Activated naive CD4-positive, alpha-beta T cell treated with anti-CD3 and anti-CD28 coated beads, Interleukin-2, amount 50 U/mL, for 16 hours (primary cell): ENCODE data around the gene CELA2B.
"Not testable (repeated sequence)": the region's sequence is repeated elsewhere in the genome, so short reads cannot be mapped to it uniquely, and the experiment has no call there.

Experiments used
- DNase-seq: peaks from one replicate; pipeline ENCODE4 v3.0.0-alpha.2; 2020

The CELA2B gene

GRCh38 chr1:15445390-15446122 is 30.3 kb upstream of the CELA2B start:
- no peak for DNase-seq

GRCh38 chr1:15446212-15446611 is 29.7 kb upstream of the CELA2B start:
- DNase-seq = no peak

GRCh38 chr1:15448877-15449462 is 26.9 kb upstream of the CELA2B start:
- no peak for DNase-seq

GRCh38 chr1:15449567-15449966 is 26.3 kb upstream of the CELA2B start:
- DNase-seq = no peak

GRCh38 chr1:15451014-15451722 is 24.7 kb upstream of the CELA2B start:
- DNase-seq = no peak

GRCh38 chr1:15452216-15452615 is 23.7 kb upstream of the CELA2B start:
- no peak for DNase-seq

GRCh38 chr1:15452866-15453571 is 22.9 kb upstream of the CELA2B start:
- no peak for DNase-seq

GRCh38 chr1:15453734-15454133 is 22.2 kb upstream of the CELA2B start:
- no peak for DNase-seq

- no peak for DNase-seq
These were observed 21.6 kb upstream of the CELA2B start for GRCh38 chr1:15454256-15454655.

GRCh38 chr1:15455522-15455921 is 20.4 kb upstream of the CELA2B start:
- DNase-seq = no peak

- no peak for DNase-seq
These were observed 19.5 kb upstream of the CELA2B start, which contains the start of gene CELA2A for GRCh38 chr1:15456313-15456954. Gene CELA2A, plus strand, starts transcription at chr1:15456732. Its CDS starts 22 bp downstream, at chr1:15456754.

GRCh38 chr1:15457585-15457984 is 18.3 kb upstream of the CELA2B start:
- DNase-seq = no peak

GRCh38 chr1:15458388-15458787 is 17.5 kb upstream of the CELA2B start:
- not testable (repeated sequence) for DNase-seq

- DNase-seq = no peak
These were observed 15.9 kb upstream of the CELA2B start for GRCh38 chr1:15459771-15460707.

- DNase-seq = no peak
These were observed 15.2 kb upstream of the CELA2B start for GRCh38 chr1:15460708-15461095.

GRCh38 chr1:15463064-15463800 is 12.7 kb upstream of the CELA2B start:
- DNase-seq = not testable (repeated sequence)

GRCh38 chr1:15463926-15464322 is 12.0 kb upstream of the CELA2B start:
- not testable (repeated sequence) for DNase-seq

- no peak for DNase-seq
These were observed 10.2 kb upstream of the CELA2B start for GRCh38 chr1:15465674-15466073.

- not testable (repeated sequence) for DNase-seq
These were observed 8.8 kb upstream of the CELA2B start for GRCh38 chr1:15466955-15467625.

GRCh38 chr1:15468145-15468544 is 7.8 kb upstream of the CELA2B start:
- DNase-seq = no peak
